ENCODE results near the gene SGPL1.

SGPL1 gene

DNA sequence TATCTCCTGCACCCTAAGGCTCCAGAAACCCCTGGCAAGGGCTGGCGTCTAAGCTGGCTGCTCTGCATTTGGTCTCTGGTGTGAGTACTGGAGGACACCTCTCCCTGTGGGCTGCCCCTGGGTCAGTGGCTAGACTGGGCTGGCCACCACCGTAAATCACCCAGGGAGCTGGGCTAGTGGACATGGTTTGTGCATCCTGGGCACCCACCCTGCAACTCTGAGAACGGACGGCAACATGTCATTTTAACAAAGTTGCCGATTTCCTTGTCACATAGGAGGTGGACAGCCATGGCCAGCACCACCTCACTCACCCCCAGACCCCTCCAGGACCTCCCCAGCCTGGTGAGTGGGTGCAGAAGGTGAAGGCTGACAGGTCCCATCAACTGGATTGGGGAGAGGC lies 99.5 kb downstream of the SGPL1 start:
- no peak for DNase-seq
- H3K4me2 ChIP-seq (ENCODE audit: low read length) = no peak overlapping the region
- no peak overlapping the region for H2AFZ ChIP-seq (ENCODE audit: insufficient read depth, low read length, poor library complexity)
- H2AK5ac ChIP-seq (ENCODE audit: low read length) = no peak overlapping the region
- H2BK12ac ChIP-seq (ENCODE audit: low read length) = no peak overlapping the region
- H3K36me3 ChIP-seq (ENCODE audit: control insufficient read depth in 1 of 2, insufficient read depth in 2 of 2, low read length in 2 of 2) = no peaks in the 10 kb centered on the region
- no peak overlapping the region for H4K91ac ChIP-seq (ENCODE audit: low read depth, low read length)
- H3K79me1 ChIP-seq (ENCODE audit: low read length) = no peaks in the 10 kb centered on the region
- H3K14ac ChIP-seq (ENCODE audit: low read length) = no peak overlapping the region
- no peak overlapping the region for H3K9ac ChIP-seq (ENCODE audit: low read length)
- H3K23ac ChIP-seq (ENCODE audit: low read length) = no peak overlapping the region
- H2BK120ac ChIP-seq (ENCODE audit: insufficient read depth, low read length, poor library complexity) = no peak overlapping the region
- H4K8ac ChIP-seq (ENCODE audit: low read depth, low read length) = no peak overlapping the region
- no peak overlapping the region for H3K4me3 ChIP-seq (ENCODE audit: low read depth, low read length)
- WGBS (ENCODE audit: extremely low coverage, insufficient coverage, insufficient read length) = no CpG with 5 or more reads among the region's 5 CpGs
- H3K27ac ChIP-seq (ENCODE audit: low read depth, low read length) = no peak overlapping the region
- no peak overlapping the region for H3K18ac ChIP-seq (ENCODE audit: low read length)
- no peak overlapping the region for H4K12ac ChIP-seq (ENCODE audit: low read depth, low read length)
- no peak overlapping the region for H3K4ac ChIP-seq (ENCODE audit: low read depth, low read length)
- peaks cover 2% of the 10 kb centered on the region for H3K27me3 ChIP-seq (ENCODE audit: insufficient read depth, low read length)
- no peaks in the 10 kb centered on the region for H3K79me2 ChIP-seq (ENCODE audit: control insufficient read depth, insufficient read depth, low read length, poor library complexity)
- no peaks in the 10 kb centered on the region for H3K4me1 ChIP-seq (ENCODE audit: control insufficient read depth in 1 of 2, insufficient read depth in 2 of 2, low read length in 2 of 2)
- H3K9me3 ChIP-seq (ENCODE audit: insufficient read depth, low read depth, low read length) = peaks cover 7% of the 10 kb centered on the region
- no peak overlapping the region for H2BK5ac ChIP-seq (ENCODE audit: low read depth, low read length, poor library complexity)

GRCh38 chr10:70915806-70916205 lies 100.1 kb downstream of the SGPL1 start:
- Histone ChIP-seq H3K4me3 (ENCODE audit: low read depth, low read length) (no peak overlapping the region), H2AK5ac (ENCODE audit: low read length) (no peak overlapping the region), H3K79me1 (ENCODE audit: low read length) (no peaks in the 10 kb centered on the region), H3K14ac (ENCODE audit: low read length) (no peak overlapping the region), H3K18ac (ENCODE audit: low read length) (no peak overlapping the region), H4K12ac (ENCODE audit: low read depth, low read length) (no peak overlapping the region), H3K4ac (ENCODE audit: low read depth, low read length) (no peak overlapping the region), H3K79me2 (ENCODE audit: control insufficient read depth, insufficient read depth, low read length, poor library complexity) (no peaks in the 10 kb centered on the region), H3K9ac (ENCODE audit: low read length) (no peak overlapping the region), H3K9me3 (ENCODE audit: insufficient read depth, low read depth, low read length) (peaks cover 5% of the 10 kb centered on the region), H4K91ac (ENCODE audit: low read depth, low read length) (no peak overlapping the region), H2BK5ac (ENCODE audit: low read depth, low read length, poor library complexity) (no peak overlapping the region), H3K27ac (ENCODE audit: low read depth, low read length) (no peak overlapping the region), H3K4me1 (ENCODE audit: control insufficient read depth in 1 of 2, insufficient read depth in 2 of 2, low read length in 2 of 2) (no peaks in the 10 kb centered on the region), H2BK120ac (ENCODE audit: insufficient read depth, low read length, poor library complexity) (no peak overlapping the region), H3K27me3 (ENCODE audit: insufficient read depth, low read length) (peaks cover 2% of the 10 kb centered on the region), H2AFZ (ENCODE audit: insufficient read depth, low read length, poor library complexity) (no peak overlapping the region), H3K23ac (ENCODE audit: low read length) (no peak overlapping the region), H3K4me2 (ENCODE audit: low read length) (no peak overlapping the region), H4K8ac (ENCODE audit: low read depth, low read length) (no peak overlapping the region), H3K36me3 (ENCODE audit: control insufficient read depth in 1 of 2, insufficient read depth in 2 of 2, low read length in 2 of 2) (no peaks in the 10 kb centered on the region), H2BK12ac (ENCODE audit: low read length) (no peak overlapping the region)
- DNase-seq = no peak
- no CpG with 5 or more reads among the region's 9 CpGs for WGBS (ENCODE audit: extremely low coverage, insufficient coverage, insufficient read length)

- Histone ChIP-seq H3K27me3 (ENCODE audit: insufficient read depth, low read length) (peaks cover 2% of the 10 kb centered on the region), H3K23ac (ENCODE audit: low read length) (no peak overlapping the region), H3K9me3 (ENCODE audit: insufficient read depth, low read depth, low read length) (peaks cover 5% of the 10 kb centered on the region), H2BK120ac (ENCODE audit: insufficient read depth, low read length, poor library complexity) (no peak overlapping the region), H3K79me1 (ENCODE audit: low read length) (no peaks in the 10 kb centered on the region), H3K14ac (ENCODE audit: low read length) (no peak overlapping the region), H3K18ac (ENCODE audit: low read length) (no peak overlapping the region), H2AK5ac (ENCODE audit: low read length) (no peak overlapping the region), H2BK12ac (ENCODE audit: low read length) (no peak overlapping the region), H3K4ac (ENCODE audit: low read depth, low read length) (no peak overlapping the region), H3K27ac (ENCODE audit: low read depth, low read length) (no peak overlapping the region), H4K8ac (ENCODE audit: low read depth, low read length) (no peak overlapping the region), H4K91ac (ENCODE audit: low read depth, low read length) (no peak overlapping the region), H3K9ac (ENCODE audit: low read length) (no peak overlapping the region), H2AFZ (ENCODE audit: insufficient read depth, low read length, poor library complexity) (no peak overlapping the region), H2BK5ac (ENCODE audit: low read depth, low read length, poor library complexity) (no peak overlapping the region), H3K4me1 (ENCODE audit: control insufficient read depth in 1 of 2, insufficient read depth in 2 of 2, low read length in 2 of 2) (no peaks in the 10 kb centered on the region), H3K4me3 (ENCODE audit: low read depth, low read length) (no peak overlapping the region), H3K79me2 (ENCODE audit: control insufficient read depth, insufficient read depth, low read length, poor library complexity) (no peaks in the 10 kb centered on the region), H3K36me3 (ENCODE audit: control insufficient read depth in 1 of 2, insufficient read depth in 2 of 2, low read length in 2 of 2) (no peaks in the 10 kb centered on the region), H4K12ac (ENCODE audit: low read depth, low read length) (no peak overlapping the region), H3K4me2 (ENCODE audit: low read length) (no peak overlapping the region)
- WGBS (ENCODE audit: extremely low coverage, insufficient coverage, insufficient read length) = no CpG with 5 or more reads among the region's 6 CpGs
- no peak for DNase-seq
Measured at GRCh38 chr10:70916241-70916640, 100.5 kb downstream of the SGPL1 start.

GRCh38 chr10:70917226-70917625 lies 101.5 kb downstream of the SGPL1 start:
- Histone ChIP-seq H2BK120ac (ENCODE audit: insufficient read depth, low read length, poor library complexity) (no peak overlapping the region), H3K27ac (ENCODE audit: low read depth, low read length) (no peak overlapping the region), H2AK5ac (ENCODE audit: low read length) (no peak overlapping the region), H3K9me3 (ENCODE audit: insufficient read depth, low read depth, low read length) (peaks cover 5% of the 10 kb centered on the region), H3K9ac (ENCODE audit: low read length) (no peak overlapping the region), H3K36me3 (ENCODE audit: control insufficient read depth in 1 of 2, insufficient read depth in 2 of 2, low read length in 2 of 2) (no peaks in the 10 kb centered on the region), H3K79me2 (ENCODE audit: control insufficient read depth, insufficient read depth, low read length, poor library complexity) (no peaks in the 10 kb centered on the region), H3K4me3 (ENCODE audit: low read depth, low read length) (no peak overlapping the region), H3K4me1 (ENCODE audit: control insufficient read depth in 1 of 2, insufficient read depth in 2 of 2, low read length in 2 of 2) (no peaks in the 10 kb centered on the region), H3K79me1 (ENCODE audit: low read length) (no peaks in the 10 kb centered on the region), H2AFZ (ENCODE audit: insufficient read depth, low read length, poor library complexity) (no peak overlapping the region), H3K18ac (ENCODE audit: low read length) (no peak overlapping the region), H3K23ac (ENCODE audit: low read length) (no peak overlapping the region), H2BK5ac (ENCODE audit: low read depth, low read length, poor library complexity) (no peak overlapping the region), H2BK12ac (ENCODE audit: low read length) (no peak overlapping the region), H3K27me3 (ENCODE audit: insufficient read depth, low read length) (peaks cover 2% of the 10 kb centered on the region), H4K12ac (ENCODE audit: low read depth, low read length) (no peak overlapping the region), H3K4ac (ENCODE audit: low read depth, low read length) (no peak overlapping the region), H4K91ac (ENCODE audit: low read depth, low read length) (no peak overlapping the region), H3K14ac (ENCODE audit: low read length) (no peak overlapping the region), H4K8ac (ENCODE audit: low read depth, low read length) (no peak overlapping the region), H3K4me2 (ENCODE audit: low read length) (no peak overlapping the region)
- DNase-seq = no peak
- WGBS (ENCODE audit: extremely low coverage, insufficient coverage, insufficient read length) = no CpG with 5 or more reads among the region's 5 CpGs

Data from trophoblast cell (in vitro differentiated cells and primary cell).